HEK293T (cell line): ENCODE results near the gene NRBP1.

Experiments used
- CTCF ChIA-PET: fragments of 350-600 bp; formaldehyde crosslinking; extraction: SDS; loops from one replicate; lab custom pipeline; 2021; ENCODE audit warnings: antibody characterized with exemption, inconsistent platforms; lab: Yijun Ruan, JAX
- POLR2A ChIA-PET: fragments of 350-600 bp; formaldehyde crosslinking; extraction: SDS; loops from one replicate; lab custom pipeline; 2020; ENCODE audit warnings: antibody characterized with exemption, inconsistent platforms; lab: Yijun Ruan, JAX
- DNase-seq: peaks from one replicate; pipeline ENCODE4 v3.0.0; 2012; ENCODE audit warnings: mixed read lengths; ENCODE audit errors: extremely low spot score
- ARNT ChIP-seq: fragments of 450-650 bp; IDR thresholded peaks from 2 replicates; pipeline ENCODE4 v1.6.1; 2017; ENCODE audit warnings: mild to moderate bottlenecking
- BHLHE40 ChIP-seq: fragments of 450-650 bp; IDR thresholded peaks from 2 replicates; pipeline ENCODE4 v1.6.1; 2016; ENCODE audit warnings: mild to moderate bottlenecking, moderate library complexity, borderline replicate concordance
- CTBP1 ChIP-seq: fragments of 450-650 bp; IDR thresholded peaks from 2 replicates; pipeline ENCODE4 v1.6.1; 2016; ENCODE audit warnings: borderline replicate concordance
- ELF4 ChIP-seq: fragments of 450-650 bp; IDR thresholded peaks from 2 replicates; pipeline ENCODE4 v1.6.1; 2017; ENCODE audit warnings: antibody characterized with exemption
- FOXA1 ChIP-seq: fragments of 450-650 bp; IDR thresholded peaks from 2 replicates; pipeline ENCODE4 v1.6.1; 2016; ENCODE audit warnings: mild to moderate bottlenecking
- FOXK2 ChIP-seq: fragments of 450-650 bp; IDR thresholded peaks from 2 replicates; pipeline ENCODE4 v1.6.1; 2016; ENCODE audit warnings: mild to moderate bottlenecking
- FOXM1 ChIP-seq: fragments of 450-650 bp; IDR thresholded peaks from 2 replicates; pipeline ENCODE4 v1.6.1; 2017; ENCODE audit warnings: mild to moderate bottlenecking, borderline replicate concordance
- HDGF ChIP-seq: fragments of 450-650 bp; IDR thresholded peaks from 2 replicates; pipeline ENCODE4 v1.6.1; 2017; ENCODE audit warnings: antibody characterized with exemption, borderline replicate concordance
- L3MBTL2 ChIP-seq: fragments of 450-650 bp; conservative IDR thresholded peaks from 2 replicates; pipeline ENCODE4 v1.6.1; 2016; ENCODE audit warnings: mild to moderate bottlenecking
- LEF1 ChIP-seq: fragments of 450-650 bp; IDR thresholded peaks from 2 replicates; pipeline ENCODE4 v1.6.1; 2017; ENCODE audit warnings: mild to moderate bottlenecking, borderline replicate concordance
- NFRKB ChIP-seq: fragments of 450-650 bp; IDR thresholded peaks from 2 replicates; pipeline ENCODE4 v1.6.1; 2016; ENCODE audit warnings: mild to moderate bottlenecking, moderate library complexity
- PKNOX1 ChIP-seq: fragments of 450-650 bp; IDR thresholded peaks from 2 replicates; pipeline ENCODE4 v1.6.1; 2016
- SP1 ChIP-seq: fragments of 450-650 bp; IDR thresholded peaks from 2 replicates; pipeline ENCODE4 v1.6.1; 2017
- SUZ12 ChIP-seq: fragments of 450-650 bp; IDR thresholded peaks from 2 replicates; pipeline ENCODE4 v1.6.1; 2016; ENCODE audit warnings: mild to moderate bottlenecking
- TARDBP ChIP-seq: fragments of 450-650 bp; IDR thresholded peaks from 2 replicates; pipeline ENCODE4 v1.6.1; 2016
- ZNF384 ChIP-seq: fragments of 450-650 bp; IDR thresholded peaks from 2 replicates; pipeline ENCODE4 v1.6.1; 2016

NRBP1 gene

GRCh38 chr2:27471961-27472360 lies 43.5 kb downstream of the NRBP1 start:
- TF ChIP-seq HDGF (no peak), ELF4 (no peak), ARNT (no peak), LEF1 (no peak), PKNOX1 (no peak), FOXK2 (no peak), TARDBP (no peak), ZNF384 (no peak)
- ChIA-PET POLR2A (no interaction called here), CTCF (no interaction called here)
- DNase-seq: no peak

GRCh38 chr2:27485496-27485895 lies 57.1 kb downstream of the NRBP1 start:
- no peak for DNase-seq
- ChIA-PET CTCF (no interaction called here), POLR2A (interaction anchor here (1.0 kb wide), 1 partner anchor 143 kb away, joined by 3 read pairs; the partner anchor contains the start of genes CCDC121 and GPN1)
- TF ChIP-seq SP1: no peak
- TF ChIP-seq CTBP1: no peak
- no peak for TF ChIP-seq ZNF384
- TF ChIP-seq NFRKB: no peak
- TF ChIP-seq TARDBP: no peak
- TF ChIP-seq L3MBTL2: no peak
- no peak for TF ChIP-seq HDGF
- TF ChIP-seq FOXA1: no peak
- TF ChIP-seq ARNT: no peak
- TF ChIP-seq PKNOX1: no peak
- no peak for TF ChIP-seq ELF4

GRCh38 chr2:27489118-27489497 lies 60.7 kb downstream of the NRBP1 start:
- ChIA-PET CTCF (no interaction called here), POLR2A (no interaction called here)
- no peak for DNase-seq
- no peak for TF ChIP-seq ZNF384
- TF ChIP-seq FOXA1: no peak
- TF ChIP-seq LEF1: no peak
- TF ChIP-seq HDGF: no peak
- no peak for TF ChIP-seq SP1
- no peak for TF ChIP-seq NFRKB
- no peak for TF ChIP-seq SUZ12
- TF ChIP-seq FOXK2: no peak
- TF ChIP-seq L3MBTL2: no peak
- no peak for TF ChIP-seq CTBP1
- no peak for TF ChIP-seq PKNOX1
- TF ChIP-seq FOXM1: no peak
- no peak for TF ChIP-seq ELF4
- TF ChIP-seq BHLHE40: no peak
- TF ChIP-seq TARDBP: no peak
- TF ChIP-seq ARNT: no peak

GRCh38 chr2:27489498-27490397 lies 61.3 kb downstream of the NRBP1 start, which contains the start of gene IFT172:
TSS of gene IFT172 (minus strand) at chr2:27489743. CDS start at chr2:27489653, 90 bp downstream.
- peak; percentile 98 for DNase-seq
- CTCF ChIA-PET: no interaction called here
- TF ChIP-seq L3MBTL2: peak; percentile 85
- no peak for TF ChIP-seq SP1
- no peak for TF ChIP-seq FOXM1
- peak; percentile 69; the same call in 1 of the 2 replicates for TF ChIP-seq CTBP1
- TF ChIP-seq ELF4: peak; percentile 10; the same call in 1 of the 2 replicates
- no peak for TF ChIP-seq ZNF384
- TF ChIP-seq SUZ12: no peak
- no peak for TF ChIP-seq ARNT
- TF ChIP-seq TARDBP: no peak
- no peak for TF ChIP-seq LEF1
- TF ChIP-seq FOXA1: no peak
- peak; percentile 76 for TF ChIP-seq PKNOX1
- no peak for TF ChIP-seq BHLHE40
- TF ChIP-seq NFRKB: no peak
- TF ChIP-seq HDGF: 0 out of 2 replicates have a peak, but pooled peaks have one; percentile 23
- TF ChIP-seq FOXK2: peak; percentile 73
- POLR2A ChIA-PET: interaction anchor here (1.1 to 1.2 kb wide), 2 partner anchors 139 to 1381 kb away, joined by 3 to 4 read pairs; partner anchors contain the start of genes CCDC121, GPN1 and TRMT61B
